HCT116 (cell line): ENCODE measurements around the gene LEMD1. TPM values are rescaled to one million over a fixed set of nuclear protein-coding genes. Genes with fewer than 3 reads are reported as not detected.
A peak's percentile ranks its signal among the peaks of the same experiment; 100 is the strongest.

ENCODE experiments used
- ATAC-seq: fragments of 200-7000 bp; cut with Tn5 transposase; 2 replicates; pipeline ENCODE4 v1.9.1; 2020; ENCODE audit warnings: mild to moderate bottlenecking, moderate library complexity
- BruUV-seq: library from RNA; stranded (reverse); fragments of 400-500 nt; replicated peaks from 2 replicates; lab custom pipeline; 2021; lab: Mats Ljungman, UMichigan
- CTCF ChIA-PET: fragments of 300-600 bp; sonication (Branson Sonifier 250); formaldehyde crosslinking; loops from one replicate; lab custom pipeline; 2021; ENCODE audit warnings: antibody characterized with exemption; lab: Charles Lee
- POLR2A ChIA-PET: fragments of 300-600, 350-600 bp; sonication (Branson Sonifier 250); formaldehyde crosslinking; loops from one replicate; lab custom pipeline; 2021; ENCODE audit warnings: antibody characterized with exemption; lab: Charles Lee
- RAD21 ChIA-PET, 2 experiments: fragments of 300-600 bp; sonication (Branson Sonifier 250); formaldehyde crosslinking; loops; one replicate each; lab custom pipeline; 2023; ENCODE audit warnings: low total read pairs in 2 of 2; ENCODE audit not compliant: uncharacterized antibody in 2 of 2, unreplicated experiment in 2 of 2, low non-redundant PET in 1 of 2; lab: Charles Lee
- DNase-seq: peaks from one replicate; pipeline ENCODE4 v3.0.0-alpha.2; 2010; ENCODE audit warnings: low read depth, low spot score
- H2AFZ ChIP-seq: fragments of 200-600 bp; shearing (Covaris generic), sonication (generic); 2 replicates; pipeline ENCODE4 v1.6.1; 2017; ENCODE audit warnings: low read depth, mixed run types, mixed read lengths, antibody characterized with exemption, low read length; ENCODE audit not compliant: poor library complexity, severe bottlenecking
- H3K27ac ChIP-seq: 2 replicates; pipeline ENCODE4 v1.5.1; 2012; ENCODE audit warnings: low read depth, low read length
- H3K27me3 ChIP-seq: fragments of 200-600 bp; sonication (generic); 2 replicates; pipeline ENCODE4 v1.6.1; 2016; ENCODE audit warnings: mixed run types, low read length, mixed read lengths; ENCODE audit not compliant: insufficient read depth
- H3K36me3 ChIP-seq, 2 experiments: fragments of 200-500 bp in 1 of 2; fragments of 200-600 bp in 1 of 2; sonication (Bioruptor generic) in 1 of 2; sonication (generic) in 1 of 2; 2 replicates each; pipeline versions ENCODE4 v1.5.1 to v1.6.1; 2014 to 2016; ENCODE audit warnings: low read length in 2 of 2, inconsistent platforms in 1 of 2, mixed read lengths in 1 of 2, mixed run types in 1 of 2; ENCODE audit not compliant: insufficient read depth in 2 of 2, control insufficient read depth in 1 of 2
- H3K4me1 ChIP-seq, 2 experiments: fragments of 200-600 bp in 1 of 2; sonication (generic) in 1 of 2; 2 replicates each; pipeline versions ENCODE4 v1.5.1 to v1.6.1; 2012 to 2017; ENCODE audit warnings: low read length in 2 of 2, inconsistent platforms in 1 of 2, mild to moderate bottlenecking in 1 of 2, mixed read lengths in 1 of 2, mixed run types in 1 of 2, moderate library complexity in 1 of 2; ENCODE audit not compliant: insufficient read depth in 2 of 2, control insufficient read depth in 1 of 2
- H3K4me2 ChIP-seq: fragments of 200-600 bp; sonication (generic); 2 replicates; pipeline ENCODE4 v1.6.1; 2017; ENCODE audit warnings: mixed run types, low read length, mixed read lengths
- H3K4me3 ChIP-seq, 2 experiments: fragments of 200-600 bp in 1 of 2; sonication (generic) in 1 of 2; replicated peaks in 1 of 2; 2 replicates each; pipeline ENCODE4 v1.5.1; 2011 to 2016; ENCODE audit warnings: low read length in 2 of 2, control low read depth in 1 of 2, low read depth in 1 of 2, mild to moderate bottlenecking in 1 of 2, mixed read lengths in 1 of 2, mixed run types in 1 of 2
- H3K79me2 ChIP-seq: fragments of 200-600 bp; sonication (generic); 2 replicates; pipeline ENCODE4 v1.6.1; 2017; ENCODE audit warnings: mild to moderate bottlenecking, mixed run types, low read length, moderate library complexity, mixed read lengths; ENCODE audit not compliant: insufficient read depth
- H3K9ac ChIP-seq: fragments of 200-600 bp; sonication (generic); 2 replicates; pipeline ENCODE4 v1.6.1; 2016; ENCODE audit warnings: low read length, mixed read lengths
- H3K9me2 ChIP-seq: fragments of 200-600 bp; sonication (generic), shearing (Covaris generic); 2 replicates; pipeline ENCODE4 v1.6.1; 2017; ENCODE audit warnings: mixed run types, mild to moderate bottlenecking, moderate library complexity; ENCODE audit not compliant: insufficient read depth
- H3K9me3 ChIP-seq, 2 experiments: fragments of 200-500 bp in 1 of 2; fragments of 200-600 bp in 1 of 2; sonication (Bioruptor generic) in 1 of 2; sonication (generic) in 1 of 2; 2 replicates each; pipeline ENCODE4 v1.6.1; 2014 to 2017; ENCODE audit warnings: low read length in 2 of 2, mixed read lengths in 2 of 2, inconsistent platforms in 1 of 2, low read depth in 1 of 2, mild to moderate bottlenecking in 1 of 2, mixed run types in 1 of 2, moderate library complexity in 1 of 2; ENCODE audit not compliant: control insufficient read depth in 1 of 2, insufficient read depth in 1 of 2
- H4K20me1 ChIP-seq: fragments of 200-600 bp; sonication (generic), shearing (Covaris generic); 2 replicates; pipeline ENCODE4 v1.6.1; 2017; ENCODE audit warnings: mixed run types, mild to moderate bottlenecking, moderate library complexity; ENCODE audit not compliant: insufficient read depth
- CEBPB ChIP-seq: IDR thresholded peaks from 2 replicates; pipeline ENCODE4 v1.6.1; 2012; ENCODE audit warnings: low read depth
- CTCF ChIP-seq, 3 experiments: fragments of 200-600 bp in 1 of 3; sonication (generic) in 1 of 3; IDR thresholded peaks in 2 of 3; conservative IDR thresholded peaks in 1 of 3; 2 replicates each; pipeline ENCODE4 v1.5.1; 2012 to 2017; ENCODE audit warnings: low read depth in 2 of 3, low read length in 2 of 3, antibody characterized with exemption in 1 of 3, borderline replicate concordance in 1 of 3, control low read depth in 1 of 3, mild to moderate bottlenecking in 1 of 3, mixed read lengths in 1 of 3, mixed run types in 1 of 3, moderate library complexity in 1 of 3; ENCODE audit not compliant: insufficient read depth in 1 of 3
- ELF1 ChIP-seq: IDR thresholded peaks from 2 replicates; pipeline ENCODE4 v1.6.1; 2012; ENCODE audit warnings: low read depth, borderline replicate concordance
- JUND ChIP-seq: IDR thresholded peaks from 2 replicates; pipeline ENCODE4 v1.6.1; 2012
- SIN3A ChIP-seq: IDR thresholded peaks from 2 replicates; pipeline ENCODE4 v1.6.1; 2012; ENCODE audit warnings: low read depth
- SRF ChIP-seq: IDR thresholded peaks from 2 replicates; pipeline ENCODE4 v1.6.1; 2012; ENCODE audit warnings: low read depth
- YY1 ChIP-seq: IDR thresholded peaks from 2 replicates; pipeline ENCODE4 v1.6.1; 2011; ENCODE audit warnings: low read length, low read depth, moderate library complexity, mild to moderate bottlenecking; ENCODE audit not compliant: insufficient replicate concordance; ENCODE audit errors: extremely low read depth
- ZBTB33 ChIP-seq: IDR thresholded peaks from 2 replicates; pipeline ENCODE4 v1.6.1; 2011; ENCODE audit warnings: mild to moderate bottlenecking, low read length, moderate library complexity; ENCODE audit not compliant: insufficient replicate concordance; ENCODE audit errors: extremely low read depth
- intact Hi-C: fragments of 100-400 bp; cut with micrococcal nuclease; formaldehyde crosslinking; loops from 2 replicates; pipeline ENCODE4 v1.10.0; 2022
- total RNA-seq: library from RNA; stranded (reverse); gene quantifications from one replicate; pipeline ENCODE4 v1.2.1, GENCODE V29; 2021; ENCODE audit not compliant: unreplicated experiment

The LEMD1 gene
- total RNA-seq, 1 experiment from 2014 or later = 11.9 TPM

- H3K4me2 ChIP-seq = peak overlapping the region; percentile 90
- DNase-seq (no peak), ATAC-seq (no peak)
- H3K4me1 ChIP-seq = peaks cover 58 to 94% of the 10 kb centered on the region in 2 experiments
- RAD21 ChIA-PET = interaction anchor here in 1 of 2 experiments (2.2 kb wide), 1 partner anchor 38 kb away, joined by 9 read pairs; no protein-coding TSS in a partner anchor
- H2AFZ ChIP-seq = no peak overlapping the region
- peak overlapping the region; percentile 84 for H3K9ac ChIP-seq
- no peaks in the 10 kb centered on the region for H4K20me1 ChIP-seq
- H3K27me3 ChIP-seq = 0 out of 2 replicates have a peak, but pooled peaks cover 3% of the 10 kb centered on the region
- H3K36me3 ChIP-seq = peaks cover 0 to 8% of the 10 kb centered on the region in 2 experiments; a peak in 1 of 4 replicates
- CTCF ChIA-PET = interaction anchor here (3.6 kb wide), 1 partner anchor 38 kb away, joined by 24 read pairs; no protein-coding TSS in a partner anchor
- TF ChIP-seq SIN3A = no peak
- no peak for TF ChIP-seq SRF
- TF ChIP-seq CTCF (IDR thresholded peaks at IDR 0.05 in 2 of 3, conservative IDR thresholded peaks at IDR 0.05 in 1 of 3; ENCODE audit: borderline replicate concordance in 1 of 3, insufficient read depth in 1 of 3, low read depth in 2 of 3, low read length in 2 of 3) = no peak
- TF ChIP-seq CEBPB = no peak
- no peak for TF ChIP-seq ZBTB33
- no peak for TF ChIP-seq JUND
- TF ChIP-seq ELF1 = no peak
- TF ChIP-seq YY1 = no peak
- intact Hi-C loops = no loop called here
- no TSS peak for BruUV-seq
- H3K4me3 ChIP-seq = peak overlapping the region; percentile 77 to 82
- no peaks in the 10 kb centered on the region for H3K9me3 ChIP-seq
- H3K27ac ChIP-seq = peak overlapping the region; percentile 95
- H3K9me2 ChIP-seq = no peaks in the 10 kb centered on the region
- POLR2A ChIA-PET = no interaction called here
- peaks cover 29% of the 10 kb centered on the region for H3K79me2 ChIP-seq
Observed at GRCh38 chr1:205447457-205448341, 25.8 kb upstream of the LEMD1 start.
